CD4-positive, CD25-positive, alpha-beta regulatory T cell (primary cell): Measurements from ENCODE around the gene GCKR. TPM values are rescaled to one million over a fixed set of nuclear protein-coding genes. Genes with fewer than 3 reads are reported as not detected.

Source experiments
- ATAC-seq, 2 donors: fragments of 150-1000 bp; cut with Tn5 transposase; one replicate each; pipeline ENCODE4 v1.10.0; 2021; ENCODE audit warnings: low read depth in 2 of 2, moderate number of reproducible peaks in 2 of 2, moderate library complexity in 1 of 2
- DNase-seq, 3 donors: peaks; one replicate each; pipeline versions ENCODE4 v3.0.0 to v3.0.0-alpha.2; 2012 to 2022; ENCODE audit warnings: mixed read lengths in 1 of 3
- H3K27ac ChIP-seq: one replicate; pipeline ENCODE4 v1.7.0; 2013; ENCODE audit warnings: mild to moderate bottlenecking, low read length; ENCODE audit not compliant: insufficient read depth, poor library complexity, severe bottlenecking
- H3K27me3 ChIP-seq: one replicate; pipeline ENCODE4 v1.7.0; 2013; ENCODE audit warnings: low read length; ENCODE audit not compliant: control insufficient read depth, insufficient read depth
- H3K36me3 ChIP-seq: one replicate; pipeline ENCODE4 v1.7.0; 2013; ENCODE audit warnings: mild to moderate bottlenecking, low read length, moderate library complexity; ENCODE audit not compliant: control insufficient read depth, insufficient read depth
- H3K4me1 ChIP-seq: 2 replicates; pipeline ENCODE4 v1.7.0; 2013; ENCODE audit warnings: mild to moderate bottlenecking, low read length; ENCODE audit not compliant: insufficient read depth, control insufficient read depth, poor library complexity, severe bottlenecking
- H3K4me3 ChIP-seq: one replicate; pipeline ENCODE4 v1.7.0; 2013; ENCODE audit warnings: low read depth, mild to moderate bottlenecking, low read length, moderate library complexity
- H3K9me3 ChIP-seq, 2 experiments: 1 replicate in 1 of 2; 2 replicates in 1 of 2; pipeline ENCODE4 v1.7.0; 2013; ENCODE audit warnings: low read length in 2 of 2, mild to moderate bottlenecking in 1 of 2, moderate library complexity in 1 of 2; ENCODE audit not compliant: control insufficient read depth in 2 of 2
- H3K27ac Mint-ChIP-seq, 3 donors: one replicate each; pipeline ENCODE4 v1.8.0; 2020 to 2022; ENCODE audit warnings: mild to moderate bottlenecking in 3 of 3, mixed read lengths in 3 of 3, moderate library complexity in 2 of 3
- H3K27me3 Mint-ChIP-seq: one replicate; pipeline ENCODE4 v1.8.0; 2022; ENCODE audit warnings: mild to moderate bottlenecking, mixed read lengths
- H3K36me3 Mint-ChIP-seq: one replicate; pipeline ENCODE4 v1.8.0; 2020; ENCODE audit warnings: mixed read lengths
- H3K4me1 Mint-ChIP-seq, 4 donors: one replicate each; pipeline ENCODE4 v1.8.0; 2020 to 2022; ENCODE audit warnings: mixed read lengths in 4 of 4, mild to moderate bottlenecking in 1 of 4
- H3K4me3 Mint-ChIP-seq, 4 donors: one replicate each; pipeline ENCODE4 v1.8.0; 2020 to 2022; ENCODE audit warnings: mild to moderate bottlenecking in 4 of 4, mixed read lengths in 4 of 4, moderate library complexity in 3 of 4
- H3K9me3 Mint-ChIP-seq, 7 donors: one replicate each; pipeline ENCODE4 v1.8.0; 2020 to 2022; ENCODE audit warnings: mixed read lengths in 7 of 7, mild to moderate bottlenecking in 3 of 7, moderate library complexity in 2 of 7
- polyA plus RNA-seq, 4 donors: library from polyadenylated mRNA; unstranded; fragments of 300-500 nt; fragmentation: Illumina TruSeq; gene quantifications; one replicate each; pipeline ENCODE4 v1.2.3, GENCODE V29; 2021
- total RNA-seq: library from RNA; stranded (reverse); gene quantifications from one replicate; pipeline ENCODE4 v1.2.3, GENCODE V29; 2022

The GCKR gene
- total and polyA plus RNA-seq, 5 donors from 2014 or later: not detected

GRCh38 chr2:27485496-27485895 lies 11.1 kb upstream of the GCKR start:
- DNase-seq: no peak
- Mint-ChIP-seq H3K27ac (no peak overlapping the region), H3K9me3 (no peaks in the 10 kb centered on the region), H3K36me3 (peaks cover 26% of the 10 kb centered on the region), H3K4me3 (no peak overlapping the region), H3K27me3 (no peaks in the 10 kb centered on the region), H3K4me1 (peaks cover 0 to 18% (median 13%) of the 10 kb centered on the region in 4 donors)
- H3K27ac ChIP-seq: no peak overlapping the region
- peaks cover 13% of the 10 kb centered on the region for H3K4me1 ChIP-seq
- ATAC-seq: no peak
- H3K27me3 ChIP-seq: no peaks in the 10 kb centered on the region
- H3K9me3 ChIP-seq: no peaks in the 10 kb centered on the region
- no peak overlapping the region for H3K4me3 ChIP-seq
- H3K36me3 ChIP-seq: peaks cover 5% of the 10 kb centered on the region

DNA sequence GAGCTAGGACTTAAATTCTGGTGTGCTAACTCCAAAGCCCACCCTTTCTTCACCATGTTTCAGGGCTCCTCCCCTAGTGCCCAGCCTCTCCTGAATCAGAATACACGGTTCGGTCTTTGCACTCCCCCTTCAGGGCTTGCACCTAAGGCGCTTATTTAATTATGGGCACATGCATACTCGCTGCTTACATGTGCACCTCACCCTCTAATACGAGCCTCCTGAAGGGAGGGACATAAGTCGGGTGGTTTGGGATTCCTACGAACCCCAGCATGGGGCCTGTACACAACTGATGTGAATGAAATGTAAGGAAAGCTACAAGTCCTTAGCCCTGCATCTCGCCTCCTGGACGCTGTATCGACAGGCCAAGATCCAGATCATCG lies 7.5 kb upstream of the GCKR start:
- H3K4me1 Mint-ChIP-seq: peaks cover 0 to 27% (median 13%) of the 10 kb centered on the region in 4 donors
- no peak for ATAC-seq

DNA sequence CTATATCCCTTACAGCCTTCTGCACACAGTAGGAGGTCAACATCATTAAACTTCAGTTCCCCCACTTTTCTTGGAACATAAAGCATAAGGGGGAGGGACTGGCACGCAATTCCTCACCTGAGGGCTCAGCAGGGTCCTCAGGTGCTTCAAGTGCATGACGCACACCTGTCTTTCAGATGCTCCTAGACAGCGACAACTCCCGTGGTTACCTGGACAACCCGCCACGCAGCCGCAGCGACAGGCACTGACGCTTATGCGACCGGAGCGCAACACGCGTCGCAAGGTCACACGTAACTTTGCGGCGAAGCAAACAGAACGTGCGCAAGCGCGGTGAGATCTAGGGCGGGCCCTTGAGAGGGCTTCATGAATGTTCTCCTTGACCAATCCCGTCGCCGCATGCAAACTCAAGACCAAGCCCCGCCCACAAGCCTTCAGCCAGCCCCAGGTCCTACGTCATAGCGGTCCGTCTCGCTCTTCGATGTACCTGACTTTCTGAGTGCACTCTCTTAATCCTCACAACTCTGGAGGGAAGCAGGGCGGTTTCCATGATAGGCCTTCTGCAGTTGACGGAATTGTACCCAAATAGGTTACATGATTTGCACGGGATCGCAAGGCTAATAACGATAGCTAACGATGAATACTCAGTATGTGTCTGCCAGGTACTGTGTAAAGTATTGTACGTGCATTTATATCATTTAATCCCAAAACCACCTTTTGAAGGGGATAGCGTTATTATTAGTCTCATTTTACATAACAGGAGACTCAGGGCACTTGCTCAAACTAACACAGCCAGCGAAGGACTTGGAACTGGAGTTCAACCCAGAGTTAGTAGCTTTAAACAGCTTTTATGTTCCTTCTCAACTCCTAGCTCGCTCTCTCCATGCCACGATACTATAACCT lies 6.9 kb upstream of the GCKR start, which contains the start of gene IFT172:
Gene IFT172 (minus strand): TSS at position 246 of the 900 bp plus-strand sequence. CDS start 90 bp downstream, at position 156.
- Mint-ChIP-seq H3K9me3 (no peaks in the 10 kb centered on the region), H3K27ac (peak within 1 kb of the TSS; percentile 91 to 100 (median 99)), H3K4me3 (peak within 1 kb of the TSS; percentile 73 to 90 (median 80)), H3K4me1 (peaks cover 0 to 32% (median 13%) of the 10 kb centered on the region in 4 donors), H3K27me3 (peaks cover 10% of the 10 kb centered on the region), H3K36me3 (peaks cover 11% of the 10 kb centered on the region)
- Histone ChIP-seq H3K4me1 (peaks cover 19% of the 10 kb centered on the region), H3K27ac (peak within 1 kb of the TSS; percentile 90), H3K27me3 (peaks cover 3% of the 10 kb centered on the region), H3K9me3 (no peaks in the 10 kb centered on the region), H3K4me3 (peak within 1 kb of the TSS; percentile 91), H3K36me3 (no peaks in the 10 kb centered on the region)
- peak; percentile 99 to 100 (median 99) for DNase-seq
- peak; percentile 92 for ATAC-seq

More for the DNA sequence above, 7.5 kb upstream of the GCKR start:
- Histone ChIP-seq H3K4me3 (peak overlapping the region; percentile 71), H3K4me1 (peaks cover 13% of the 10 kb centered on the region), H3K9me3 (no peaks in the 10 kb centered on the region), H3K27ac (peak overlapping the region; percentile 90), H3K36me3 (no peaks in the 10 kb centered on the region), H3K27me3 (peaks cover 1% of the 10 kb centered on the region)
- peak overlapping the region; percentile 73 to 90 (median 80) for H3K4me3 Mint-ChIP-seq
- peak in 1 of 3 donors; percentile 7 for DNase-seq
- H3K27me3 Mint-ChIP-seq: peaks cover 10% of the 10 kb centered on the region
- peak overlapping the region; percentile 91 to 100 (median 99) for H3K27ac Mint-ChIP-seq
- H3K9me3 Mint-ChIP-seq: no peaks in the 10 kb centered on the region
- H3K36me3 Mint-ChIP-seq: peaks cover 13% of the 10 kb centered on the region

DNA sequence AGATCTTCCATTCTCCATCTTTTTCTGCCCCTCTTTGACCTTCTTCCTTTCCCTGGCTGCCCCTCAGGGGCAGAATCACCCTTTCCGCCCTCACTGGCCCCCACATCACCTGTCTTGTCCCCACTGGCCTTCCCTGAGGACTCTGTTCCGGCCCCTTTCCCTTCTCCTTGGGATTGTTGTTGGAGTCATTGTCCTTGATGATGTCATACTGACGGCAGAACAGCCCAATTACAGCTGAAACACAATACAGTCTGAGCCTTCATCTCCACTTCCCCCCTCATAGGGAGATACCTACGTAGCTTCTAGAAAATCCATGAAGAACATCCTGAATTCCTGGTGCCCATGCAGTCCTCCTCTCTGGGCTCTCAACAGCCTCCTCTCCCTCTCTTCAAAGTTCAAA lies 4.1 kb upstream of the GCKR start:
- peaks cover 0 to 3% (median 0%) of the 10 kb centered on the region in 7 donors for H3K9me3 Mint-ChIP-seq
- peaks cover 25% of the 10 kb centered on the region for H3K27me3 ChIP-seq
- H3K27ac Mint-ChIP-seq: peak overlapping the region in 2 of 3 donors; percentile 56 to 73
- no peak overlapping the region for H3K4me3 ChIP-seq
- DNase-seq (no peak), ATAC-seq (no peak)
- H3K4me3 Mint-ChIP-seq: peak overlapping the region in 1 of 4 donors; percentile 5
- peaks cover 34% of the 10 kb centered on the region for H3K27me3 Mint-ChIP-seq
- no peaks in the 10 kb centered on the region for H3K36me3 Mint-ChIP-seq
- H3K36me3 ChIP-seq: no peaks in the 10 kb centered on the region
- peaks cover 7 to 40% (median 21%) of the 10 kb centered on the region in 4 donors for H3K4me1 Mint-ChIP-seq
- H3K9me3 ChIP-seq: no peaks in the 10 kb centered on the region
- H3K27ac ChIP-seq: no peak overlapping the region
- H3K4me1 ChIP-seq: peaks cover 25% of the 10 kb centered on the region

DNA sequence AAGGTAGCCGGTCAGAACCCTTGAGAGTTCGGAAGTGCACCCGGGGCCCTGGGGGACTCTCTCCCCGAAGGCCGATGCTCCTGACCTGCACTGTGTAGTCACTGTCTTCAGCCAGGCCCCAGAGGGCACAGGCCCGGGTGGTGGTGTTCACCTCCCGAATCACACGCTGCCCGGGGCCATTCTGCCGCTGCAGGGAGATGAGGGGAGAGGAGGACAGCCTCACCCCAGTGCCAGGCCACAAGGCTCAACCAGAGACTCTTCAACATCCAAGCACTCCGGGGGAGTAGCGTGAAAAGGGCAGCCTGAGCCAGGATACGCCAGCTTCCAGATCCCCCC lies 2.7 kb upstream of the GCKR start:
- H3K27me3 ChIP-seq: peaks cover 28% of the 10 kb centered on the region
- H3K27ac Mint-ChIP-seq: peak overlapping the region in 1 of 3 donors; percentile 79
- DNase-seq (no peak), ATAC-seq (no peak)
- no peak overlapping the region for H3K27ac ChIP-seq
- H3K4me1 Mint-ChIP-seq: peaks cover 7 to 36% (median 21%) of the 10 kb centered on the region in 4 donors
- peaks cover 0 to 3% (median 0%) of the 10 kb centered on the region in 7 donors for H3K9me3 Mint-ChIP-seq
- no peak overlapping the region for H3K4me3 ChIP-seq
- H3K9me3 ChIP-seq: no peaks in the 10 kb centered on the region
- H3K27me3 Mint-ChIP-seq: peaks cover 45% of the 10 kb centered on the region
- H3K4me3 Mint-ChIP-seq: peak overlapping the region; percentile 20 to 72 (median 56)
- H3K36me3 ChIP-seq: no peaks in the 10 kb centered on the region
- H3K36me3 Mint-ChIP-seq: no peaks in the 10 kb centered on the region
- H3K4me1 ChIP-seq: peaks cover 23% of the 10 kb centered on the region

GRCh38 chr2:27494284-27494943 lies 2.2 kb upstream of the GCKR start:
- DNase-seq (no peak), ATAC-seq (no peak)
- Mint-ChIP-seq H3K9me3 (peaks cover 0 to 3% (median 0%) of the 10 kb centered on the region in 7 donors), H3K4me3 (peak overlapping the region in 3 of 4 donors; percentile 30 to 72 (median 62)), H3K4me1 (peaks cover 7 to 31% (median 16%) of the 10 kb centered on the region in 4 donors), H3K36me3 (peaks cover 3% of the 10 kb centered on the region), H3K27me3 (peaks cover 50% of the 10 kb centered on the region), H3K27ac (no peak overlapping the region)
- Histone ChIP-seq H3K4me1 (peaks cover 18% of the 10 kb centered on the region), H3K4me3 (no peak overlapping the region), H3K27ac (no peak overlapping the region), H3K9me3 (no peaks in the 10 kb centered on the region), H3K27me3 (peaks cover 33% of the 10 kb centered on the region), H3K36me3 (no peaks in the 10 kb centered on the region)

DNA sequence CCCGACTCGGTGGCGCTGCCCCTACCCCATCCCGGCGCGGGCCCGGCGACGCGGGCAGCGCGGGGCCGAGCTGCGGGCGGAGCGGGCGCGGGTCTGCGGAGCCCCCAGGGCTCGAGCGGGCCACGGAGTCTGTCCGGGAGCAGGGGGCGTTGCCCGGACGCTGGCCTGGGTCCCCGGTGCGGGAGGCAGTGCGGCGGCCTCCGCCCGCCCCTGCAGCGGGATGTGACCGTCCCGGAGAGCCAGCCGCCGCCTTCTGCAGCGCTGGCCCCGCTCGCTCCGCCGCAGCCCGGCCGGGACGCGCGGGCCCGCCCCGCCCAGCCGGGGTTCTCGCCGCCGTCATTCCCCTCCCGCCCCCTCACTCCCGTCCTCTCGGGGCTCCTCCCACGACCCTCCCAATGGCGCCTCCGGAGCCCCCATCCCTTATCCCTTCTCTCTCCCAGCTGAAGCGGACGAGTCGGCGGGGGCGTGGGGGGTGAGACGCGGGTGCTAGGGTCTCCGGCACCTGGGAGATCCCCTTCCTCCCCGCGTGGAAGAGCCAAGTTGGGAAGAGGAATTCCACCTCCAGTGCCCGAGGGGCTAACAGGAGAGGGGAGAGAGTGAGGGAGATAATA lies 1.6 kb upstream of the GCKR start, which contains the start of gene FNDC4:
Gene FNDC4 (minus strand): TSS at position 257 of the 611 bp plus-strand sequence. CDS start 521 bp downstream, outside the sequence.
- Histone ChIP-seq H3K4me1 (peaks cover 15% of the 10 kb centered on the region), H3K27ac (no peak within 1 kb of the TSS), H3K27me3 (peaks cover 34% of the 10 kb centered on the region), H3K4me3 (peak within 1 kb of the TSS; percentile 24), H3K9me3 (no peaks in the 10 kb centered on the region), H3K36me3 (no peaks in the 10 kb centered on the region)
- Mint-ChIP-seq H3K9me3 (peaks cover 0 to 3% (median 0%) of the 10 kb centered on the region in 7 donors), H3K4me1 (peaks cover 6 to 24% (median 11%) of the 10 kb centered on the region in 4 donors), H3K36me3 (peaks cover 4% of the 10 kb centered on the region), H3K27ac (peak within 1 kb of the TSS in 2 of 3 donors; percentile 15 to 44), H3K4me3 (peak within 1 kb of the TSS; percentile 43 to 84 (median 59)), H3K27me3 (peaks cover 53% of the 10 kb centered on the region)
- peak; percentile 15 to 37 for ATAC-seq
- DNase-seq: peak in 2 of 3 donors; percentile 17 to 19
